ENCODE results near the gene G6PC2. TPM values are rescaled to one million over a fixed set of nuclear protein-coding genes. Genes with fewer than 3 reads are reported as not detected.
A peak's percentile ranks its signal among the peaks of the same experiment; 100 is the strongest.

G6PC2 gene
- total RNA-seq, 3 donors from 2014 or later (not counting 1 experiment from before 2014, with no cell fraction given): not detected

- Mint-ChIP-seq H3K27me3 (ENCODE audit: low read depth in 2 of 2) (peaks cover 6 to 23% of the 10 kb centered on the region in 2 donors), H3K4me3 (no peak overlapping the region), H3K36me3 (no peaks in the 10 kb centered on the region), H3K4me1 (no peaks in the 10 kb centered on the region), H3K9me3 (no peaks in the 10 kb centered on the region), H3K27ac (no peak overlapping the region)
- no peaks in the 10 kb centered on the region for H3K27me3 ChIP-seq (ENCODE audit: control insufficient read depth, insufficient read depth, low read length)
- no peak for ATAC-seq
- intact Hi-C loops (cut with micrococcal nuclease): no loop called here
- no CpG with 5 or more reads among the region's 1 CpG for WGBS (ENCODE audit: insufficient coverage)
- H3K27ac ChIP-seq (ENCODE audit: low read length): no peak overlapping the region
- no peak for TF ChIP-seq CTCF (IDR thresholded peaks at IDR 0.05)
- no peak overlapping the region for H3K4me3 ChIP-seq (ENCODE audit: low read length)
- H3K36me3 ChIP-seq (ENCODE audit: control insufficient read depth, insufficient read depth, low read length): no peaks in the 10 kb centered on the region
- no peaks in the 10 kb centered on the region for H3K9me3 ChIP-seq (ENCODE audit: control insufficient read depth, insufficient read depth, low read length)
- no peak for DNase-seq
- no peaks in the 10 kb centered on the region for H3K4me1 ChIP-seq (ENCODE audit: control insufficient read depth, insufficient read depth, low read length)
Observed at GRCh38 chr2:168939061-168939460, 38.0 kb downstream of the G6PC2 start.

GRCh38 chr2:168939918-168940317, 38.8 kb downstream of the G6PC2 start:
- intact Hi-C loops (cut with micrococcal nuclease): no loop called here
- WGBS (ENCODE audit: insufficient coverage): 77% methylated on average over 3 of the region's 4 CpGs
- no peaks in the 10 kb centered on the region for H3K4me1 ChIP-seq (ENCODE audit: control insufficient read depth, insufficient read depth, low read length)
- TF ChIP-seq CTCF (IDR thresholded peaks at IDR 0.05): no peak
- H3K27ac ChIP-seq (ENCODE audit: low read length): no peak overlapping the region
- ATAC-seq: no peak
- no peaks in the 10 kb centered on the region for H3K36me3 Mint-ChIP-seq
- H3K4me3 Mint-ChIP-seq: no peak overlapping the region
- no peaks in the 10 kb centered on the region for H3K9me3 ChIP-seq (ENCODE audit: control insufficient read depth, insufficient read depth, low read length)
- H3K9me3 Mint-ChIP-seq: no peaks in the 10 kb centered on the region
- H3K4me3 ChIP-seq (ENCODE audit: low read length): no peak overlapping the region
- H3K27me3 Mint-ChIP-seq (ENCODE audit: low read depth in 2 of 2): peaks cover 6 to 24% of the 10 kb centered on the region in 2 donors
- H3K27me3 ChIP-seq (ENCODE audit: control insufficient read depth, insufficient read depth, low read length): no peaks in the 10 kb centered on the region
- no peaks in the 10 kb centered on the region for H3K4me1 Mint-ChIP-seq
- DNase-seq: no peak
- H3K27ac Mint-ChIP-seq: no peak overlapping the region
- H3K36me3 ChIP-seq (ENCODE audit: control insufficient read depth, insufficient read depth, low read length): no peaks in the 10 kb centered on the region

- TF ChIP-seq CTCF (IDR thresholded peaks at IDR 0.05): no peak
- ATAC-seq: no peak
- H3K36me3 Mint-ChIP-seq: no peaks in the 10 kb centered on the region
- H3K9me3 ChIP-seq (ENCODE audit: control insufficient read depth, insufficient read depth, low read length): no peaks in the 10 kb centered on the region
- H3K4me1 Mint-ChIP-seq: no peaks in the 10 kb centered on the region
- H3K27me3 Mint-ChIP-seq (ENCODE audit: low read depth in 2 of 2): peaks cover 8 to 23% of the 10 kb centered on the region in 2 donors
- no peak overlapping the region for H3K27ac ChIP-seq (ENCODE audit: low read length)
- no peak overlapping the region for H3K27ac Mint-ChIP-seq
- intact Hi-C loops (cut with micrococcal nuclease): no loop called here
- no peak for DNase-seq
- no peak overlapping the region for H3K4me3 Mint-ChIP-seq
- no peaks in the 10 kb centered on the region for H3K9me3 Mint-ChIP-seq
- no peaks in the 10 kb centered on the region for H3K4me1 ChIP-seq (ENCODE audit: control insufficient read depth, insufficient read depth, low read length)
- H3K27me3 ChIP-seq (ENCODE audit: control insufficient read depth, insufficient read depth, low read length): no peaks in the 10 kb centered on the region
- no peak overlapping the region for H3K4me3 ChIP-seq (ENCODE audit: low read length)
- H3K36me3 ChIP-seq (ENCODE audit: control insufficient read depth, insufficient read depth, low read length): no peaks in the 10 kb centered on the region
Observed at GRCh38 chr2:168941297-168941696, 40.2 kb downstream of the G6PC2 start.

- H3K27ac Mint-ChIP-seq: no peak overlapping the region
- peak in 2 of 3 donors; percentile 28 to 35 for ATAC-seq
- H3K4me1 ChIP-seq (ENCODE audit: control insufficient read depth, insufficient read depth, low read length): no peaks in the 10 kb centered on the region
- no peak for DNase-seq
- H3K36me3 ChIP-seq (ENCODE audit: control insufficient read depth, insufficient read depth, low read length): no peaks in the 10 kb centered on the region
- H3K27me3 ChIP-seq (ENCODE audit: control insufficient read depth, insufficient read depth, low read length): no peaks in the 10 kb centered on the region
- H3K4me3 ChIP-seq (ENCODE audit: low read length): no peak overlapping the region
- H3K27me3 Mint-ChIP-seq (ENCODE audit: low read depth in 2 of 2): peaks cover 2 to 22% of the 10 kb centered on the region in 2 donors
- H3K27ac ChIP-seq (ENCODE audit: low read length): no peak overlapping the region
- no peak for TF ChIP-seq CTCF (IDR thresholded peaks at IDR 0.05)
- H3K9me3 ChIP-seq (ENCODE audit: control insufficient read depth, insufficient read depth, low read length): no peaks in the 10 kb centered on the region
- H3K9me3 Mint-ChIP-seq: no peaks in the 10 kb centered on the region
- intact Hi-C loops (cut with micrococcal nuclease): no loop called here
- no peaks in the 10 kb centered on the region for H3K36me3 Mint-ChIP-seq
- H3K4me1 Mint-ChIP-seq: no peaks in the 10 kb centered on the region
- WGBS (ENCODE audit: insufficient coverage): 42% methylated on average over 3 of the region's 3 CpGs
- H3K4me3 Mint-ChIP-seq: no peak overlapping the region
Observed at GRCh38 chr2:168944065-168944464, 43.0 kb downstream of the G6PC2 start.
